GM12878 (cell line): ENCODE results near the gene P4HA3. TPM values are rescaled to one million over a fixed set of nuclear protein-coding genes. Genes with fewer than 3 reads are reported as not detected.

Experiments used
- ATAC-seq: fragments of 200-7000 bp; cut with Tn5 transposase; 3 replicates; pipeline ENCODE4 v1.9.1; 2020; ENCODE audit warnings: mild to moderate bottlenecking, moderate library complexity
- BruUV-seq: library from RNA; stranded (reverse); fragments of 400-500 nt; replicated peaks from 2 replicates; lab custom pipeline; 2021; lab: Mats Ljungman, UMichigan
- CTCF ChIA-PET: fragments of 300-600 bp; sonication (Branson Sonifier 250); formaldehyde crosslinking; extraction: SDS; loops from one replicate; lab custom pipeline; 2021; ENCODE audit warnings: inconsistent platforms; lab: Yijun Ruan, JAX
- POLR2A ChIA-PET: fragments of 350-600 bp; formaldehyde crosslinking; extraction: SDS; loops from one replicate; lab custom pipeline; 2021; ENCODE audit warnings: inconsistent platforms; lab: Charles Lee
- RAD21 ChIA-PET: fragments of 300-600 bp; sonication (Branson Sonifier 250); formaldehyde crosslinking; loops from one replicate; lab custom pipeline; 2023; ENCODE audit warnings: antibody characterized with exemption; ENCODE audit not compliant: unreplicated experiment; lab: Charles Lee
- SMC1A ChIA-PET: fragments of 300-600 bp; sonication (Branson Sonifier 250); formaldehyde crosslinking; loops from one replicate; lab custom pipeline; 2023; ENCODE audit not compliant: unreplicated experiment, uncharacterized antibody; lab: Charles Lee
- DNase-seq: peaks from one replicate; pipeline ENCODE4 v3.0.0-alpha.2; 2011; ENCODE audit warnings: low read depth, low spot score
- FAIRE-seq: peaks from 3 replicates; lab custom pipeline; 2011; peaks lifted over from hg19 to GRCh38; lab: Jason Lieb, UNC
- H2AFZ ChIP-seq: 2 replicates; pipeline ENCODE4 v1.6.0; 2011; ENCODE audit warnings: low read depth, low read length, control low read depth; ENCODE audit not compliant: control insufficient read depth
- H3K27ac ChIP-seq: 2 replicates; pipeline ENCODE4 v1.5.1; 2011; ENCODE audit warnings: control low read depth; ENCODE audit not compliant: control insufficient read depth, insufficient read depth
- H3K27me3 ChIP-seq, 2 experiments: replicated peaks in 1 of 2; 2 replicates each; pipeline versions ENCODE4 v1.6.0 to v1.6.1; 2011; ENCODE audit warnings: low read length in 1 of 2; ENCODE audit not compliant: control insufficient read depth in 2 of 2, insufficient read depth in 2 of 2
- H3K36me3 ChIP-seq, 2 experiments: 2 replicates each; pipeline ENCODE4 v1.5.1; 2011; ENCODE audit warnings: low read length in 1 of 2; ENCODE audit not compliant: control insufficient read depth in 2 of 2, insufficient read depth in 2 of 2
- H3K4me1 ChIP-seq: 2 replicates; pipeline ENCODE4 v1.6.1; 2011; ENCODE audit warnings: mild to moderate bottlenecking, low read length, moderate library complexity, mixed read lengths; ENCODE audit not compliant: control insufficient read depth, insufficient read depth
- H3K4me2 ChIP-seq: 2 replicates; pipeline ENCODE4 v1.6.0; 2011; ENCODE audit warnings: control low read depth; ENCODE audit not compliant: control insufficient read depth, insufficient read depth
- H3K4me3 ChIP-seq: fragments of 200-600 bp; sonication (generic); 2 replicates; pipeline ENCODE4 v1.5.1; 2016
- H3K79me2 ChIP-seq: 2 replicates; pipeline ENCODE4 v1.6.0; 2011; ENCODE audit warnings: low read length; ENCODE audit not compliant: control insufficient read depth, insufficient read depth
- H3K9ac ChIP-seq: 2 replicates; pipeline ENCODE4 v1.8.0; 2011; ENCODE audit warnings: low read length, control low read depth, mixed read lengths; ENCODE audit not compliant: control insufficient read depth, insufficient read depth
- H3K9me3 ChIP-seq: replicated peaks from 3 replicates; pipeline ENCODE4 v1.5.1; 2011; ENCODE audit warnings: mild to moderate bottlenecking, low read length; ENCODE audit not compliant: control insufficient read depth, insufficient read depth
- H4K20me1 ChIP-seq: 2 replicates; pipeline ENCODE4 v1.6.0; 2011; ENCODE audit not compliant: control insufficient read depth, insufficient read depth
- BHLHE40 ChIP-seq, 2 experiments: fragments of 450-650 bp in 1 of 2; IDR thresholded peaks; 2 replicates each; pipeline ENCODE4 v1.6.1; 2011 to 2017; ENCODE audit warnings: low read depth in 2 of 2, borderline replicate concordance in 1 of 2, improper control_type of control experiment in 1 of 2, low read length in 1 of 2, mild to moderate bottlenecking in 1 of 2
- HDAC6 ChIP-seq: fragments of 200-600 bp; sonication (generic); IDR thresholded peaks from one replicate; pipeline ENCODE4 v1.8.0; 2017; ENCODE audit warnings: antibody characterized with exemption; ENCODE audit not compliant: unreplicated experiment
- JUND ChIP-seq: IDR thresholded peaks from 2 replicates; pipeline ENCODE4 v1.6.1; 2012; ENCODE audit warnings: low read depth, mild to moderate bottlenecking, low read length, improper control_type of control experiment, moderate library complexity
- MYB ChIP-seq: fragments of 150-350 bp; IDR thresholded peaks from 2 replicates; pipeline ENCODE4 v1.6.1; 2014; ENCODE audit warnings: mild to moderate bottlenecking, low read depth, low read length, borderline replicate concordance
- NFIC ChIP-seq: IDR thresholded peaks from 2 replicates; pipeline ENCODE4 v1.6.1; 2012; ENCODE audit warnings: low read depth, mild to moderate bottlenecking, inconsistent platforms, low read length, moderate library complexity
- PBX3 ChIP-seq: IDR thresholded peaks from 2 replicates; pipeline ENCODE4 v1.6.1; 2011; ENCODE audit warnings: mild to moderate bottlenecking, low read depth, low read length, moderate library complexity; ENCODE audit not compliant: insufficient replicate concordance
- PML ChIP-seq: IDR thresholded peaks from 2 replicates; pipeline ENCODE4 v1.6.1; 2012; ENCODE audit warnings: low read length, inconsistent platforms
- RAD51 ChIP-seq: fragments of 450-650 bp; IDR thresholded peaks from 2 replicates; pipeline ENCODE4 v1.6.1; 2016; ENCODE audit warnings: moderate library complexity, mild to moderate bottlenecking, inconsistent platforms
- SPI1 ChIP-seq: IDR thresholded peaks from 2 replicates; pipeline ENCODE4 v1.6.1; 2011; ENCODE audit warnings: low read depth, mild to moderate bottlenecking, low read length, moderate library complexity, borderline replicate concordance; ENCODE audit not compliant: insufficient read depth
- TCF12 ChIP-seq: IDR thresholded peaks from 2 replicates; pipeline ENCODE4 v1.6.1; 2011; ENCODE audit warnings: low read depth, mild to moderate bottlenecking, low read length
- TCF7 ChIP-seq: IDR thresholded peaks from 2 replicates; pipeline ENCODE4 v1.6.1; 2014; ENCODE audit warnings: antibody characterized with exemption, borderline replicate concordance
- WGBS: methylation state at CpG from one replicate; pipeline ENCODE4 v1.1.6; 2016; ENCODE audit warnings: low lambda C conversion rate; ENCODE audit not compliant: insufficient replicate concordance, insufficient coverage; ENCODE audit errors: missing lambda C conversion rate; 5-methylcytosine and 5-hydroxymethylcytosine counted together
- in situ Hi-C: fragments of 300-500 bp; cut with MboI; formaldehyde crosslinking; loops from 9 replicates; pipeline ENCODE4 v1.14.3; 2018; ENCODE audit warnings: mixed read lengths
- intact Hi-C: fragments of 100-400 bp; cut with micrococcal nuclease; formaldehyde crosslinking; loops from one replicate; pipeline ENCODE4 v1.14.2; 2022; ENCODE audit not compliant: unreplicated experiment
- polyA plus RNA-seq, 11 experiments: library from polyadenylated mRNA; depleted of rRNA in 4 of 11; unstranded in 6 of 11; stranded (reverse) in 5 of 11; fragments of >200 nt; fragmentation: Nextera tagmentation in 4 of 11; fragmentation: Illumina TruSeq in 1 of 11; extraction: Ambion mirVana in 4 of 11; extraction: Trizol in 1 of 11; gene quantifications; 1 replicate in 1 of 11; 2 replicates in 10 of 11; pipeline versions ENCODE4 v1.2.1 to v1.2.3, GENCODE V29; 2011 to 2016; ENCODE audit warnings: inconsistent platforms in 2 of 11, missing spikeins in 2 of 11, low read depth in 1 of 11
- total RNA-seq, 4 experiments: library from RNA; depleted of rRNA in 3 of 4; stranded (reverse); fragments of >200 nt in 3 of 4; fragmentation: Illumina TruSeq in 1 of 4; extraction: Trizol in 1 of 4; gene quantifications; 2 replicates each; pipeline versions ENCODE4 v1.2.1 to v1.2.3, GENCODE V29; 2013 to 2021
- TF ChIP-seq, protein P1 (sequence below): IDR thresholded peaks from 2 replicates; pipeline ENCODE4 v1.6.1; 2012; ENCODE audit warnings: mild to moderate bottlenecking, low read depth, low read length
- TF ChIP-seq, protein P2 (sequence below): fragments of 450-650 bp; IDR thresholded peaks from 2 replicates; pipeline ENCODE4 v1.6.1; 2016; ENCODE audit warnings: mild to moderate bottlenecking

The P4HA3 gene
- total and polyA plus RNA-seq, 10 of the 15 experiments (the other 5 are each of a cell fraction or from before 2014, with no cell fraction given) = 0.08 TPM; not detected in 9

DNA sequence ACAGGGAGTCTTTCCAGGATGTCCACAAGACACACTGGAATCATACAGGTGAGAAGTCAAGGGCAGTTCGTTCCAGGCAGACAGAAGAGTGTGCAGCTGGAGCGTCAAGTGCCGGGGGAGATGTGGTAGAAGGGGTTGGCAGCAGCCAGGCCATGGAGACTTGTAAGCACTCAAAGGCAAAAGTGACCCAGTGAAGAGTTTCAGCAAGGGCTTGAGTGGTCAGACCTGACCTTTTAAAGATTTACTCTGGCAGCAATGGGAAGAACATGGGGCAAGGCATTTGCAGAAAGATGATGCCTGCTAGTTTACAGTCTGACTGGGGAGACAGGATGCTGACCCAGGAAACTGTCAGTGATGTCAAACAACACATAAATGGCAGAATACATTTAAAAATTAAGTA lies 29.0 kb downstream of the P4HA3 start:
- Histone ChIP-seq H3K4me1 (peaks cover 3% of the 10 kb centered on the region), H3K27me3 (no peaks in the 10 kb centered on the region), H3K9me3 (no peaks in the 10 kb centered on the region; the same call in 1 of the 3 replicates), H3K9ac (no peak overlapping the region), H3K36me3 (no peaks in the 10 kb centered on the region), H2AFZ (no peak overlapping the region), H3K4me2 (no peak overlapping the region), H3K4me3 (no peak overlapping the region), H4K20me1 (no peaks in the 10 kb centered on the region), H3K27ac (no peak overlapping the region), H3K79me2 (no peaks in the 10 kb centered on the region)
- 57% methylated on average over 3 of the region's 3 CpGs for WGBS
- FAIRE-seq (no peak), DNase-seq (no peak), ATAC-seq (no peak)
- ChIA-PET RAD21 (no interaction called here), SMC1A (no interaction called here), POLR2A (no interaction called here), CTCF (no interaction called here)
- TF ChIP-seq PBX3 (no peak), SPI1 (no peak), MYB (no peak), HDAC6 (no peak), PML (no peak), TCF7 (no peak)
- BruUV-seq = no TSS peak
- intact Hi-C loops (no loop called here), in situ Hi-C loops (no loop called here)

GRCh38 chr11:74280494-74280893 lies 30.9 kb downstream of the P4HA3 start:
- DNase-seq = no peak
- no peak overlapping the region for H3K4me2 ChIP-seq
- BruUV-seq = no TSS peak
- peaks cover 0 to 3% of the 10 kb centered on the region in 2 experiments; a peak in 2 of 4 replicates for H3K27me3 ChIP-seq
- in situ Hi-C loops = no loop called here
- no peaks in the 10 kb centered on the region for H4K20me1 ChIP-seq
- H3K79me2 ChIP-seq = no peaks in the 10 kb centered on the region
- ChIA-PET POLR2A (no interaction called here), SMC1A (no interaction called here), CTCF (interaction anchor here (0.7 to 1.2 kb wide), 3 partner anchors 16 to 169 kb away, joined by 3 read pairs; no protein-coding TSS in a partner anchor), RAD21 (no interaction called here)
- H3K9ac ChIP-seq = no peak overlapping the region
- peaks cover 3% of the 10 kb centered on the region for H3K4me1 ChIP-seq
- H3K4me3 ChIP-seq = no peak overlapping the region
- no peaks in the 10 kb centered on the region; the same call in 1 of the 3 replicates for H3K9me3 ChIP-seq
- H3K27ac ChIP-seq = no peak overlapping the region
- intact Hi-C loops = no loop called here
- ATAC-seq = no peak
- H2AFZ ChIP-seq = no peak overlapping the region
- H3K36me3 ChIP-seq = no peaks in the 10 kb centered on the region
- FAIRE-seq = no peak
- TF ChIP-seq RAD51 (no peak), NFIC (no peak), BHLHE40 (IDR thresholded peaks at IDR 0.05; ENCODE audit: borderline replicate concordance in 1 of 2, low read depth in 2 of 2, low read length in 1 of 2) (no peak), TCF12 (no peak), JUND (no peak)
- TF ChIP-seq, protein P1, sequence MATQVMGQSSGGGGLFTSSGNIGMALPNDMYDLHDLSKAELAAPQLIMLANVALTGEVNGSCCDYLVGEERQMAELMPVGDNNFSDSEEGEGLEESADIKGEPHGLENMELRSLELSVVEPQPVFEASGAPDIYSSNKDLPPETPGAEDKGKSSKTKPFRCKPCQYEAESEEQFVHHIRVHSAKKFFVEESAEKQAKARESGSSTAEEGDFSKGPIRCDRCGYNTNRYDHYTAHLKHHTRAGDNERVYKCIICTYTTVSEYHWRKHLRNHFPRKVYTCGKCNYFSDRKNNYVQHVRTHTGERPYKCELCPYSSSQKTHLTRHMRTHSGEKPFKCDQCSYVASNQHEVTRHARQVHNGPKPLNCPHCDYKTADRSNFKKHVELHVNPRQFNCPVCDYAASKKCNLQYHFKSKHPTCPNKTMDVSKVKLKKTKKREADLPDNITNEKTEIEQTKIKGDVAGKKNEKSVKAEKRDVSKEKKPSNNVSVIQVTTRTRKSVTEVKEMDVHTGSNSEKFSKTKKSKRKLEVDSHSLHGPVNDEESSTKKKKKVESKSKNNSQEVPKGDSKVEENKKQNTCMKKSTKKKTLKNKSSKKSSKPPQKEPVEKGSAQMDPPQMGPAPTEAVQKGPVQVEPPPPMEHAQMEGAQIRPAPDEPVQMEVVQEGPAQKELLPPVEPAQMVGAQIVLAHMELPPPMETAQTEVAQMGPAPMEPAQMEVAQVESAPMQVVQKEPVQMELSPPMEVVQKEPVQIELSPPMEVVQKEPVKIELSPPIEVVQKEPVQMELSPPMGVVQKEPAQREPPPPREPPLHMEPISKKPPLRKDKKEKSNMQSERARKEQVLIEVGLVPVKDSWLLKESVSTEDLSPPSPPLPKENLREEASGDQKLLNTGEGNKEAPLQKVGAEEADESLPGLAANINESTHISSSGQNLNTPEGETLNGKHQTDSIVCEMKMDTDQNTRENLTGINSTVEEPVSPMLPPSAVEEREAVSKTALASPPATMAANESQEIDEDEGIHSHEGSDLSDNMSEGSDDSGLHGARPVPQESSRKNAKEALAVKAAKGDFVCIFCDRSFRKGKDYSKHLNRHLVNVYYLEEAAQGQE = no peak
- TF ChIP-seq, protein P2, sequence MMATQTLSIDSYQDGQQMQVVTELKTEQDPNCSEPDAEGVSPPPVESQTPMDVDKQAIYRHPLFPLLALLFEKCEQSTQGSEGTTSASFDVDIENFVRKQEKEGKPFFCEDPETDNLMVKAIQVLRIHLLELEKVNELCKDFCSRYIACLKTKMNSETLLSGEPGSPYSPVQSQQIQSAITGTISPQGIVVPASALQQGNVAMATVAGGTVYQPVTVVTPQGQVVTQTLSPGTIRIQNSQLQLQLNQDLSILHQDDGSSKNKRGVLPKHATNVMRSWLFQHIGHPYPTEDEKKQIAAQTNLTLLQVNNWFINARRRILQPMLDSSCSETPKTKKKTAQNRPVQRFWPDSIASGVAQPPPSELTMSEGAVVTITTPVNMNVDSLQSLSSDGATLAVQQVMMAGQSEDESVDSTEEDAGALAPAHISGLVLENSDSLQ = no peak
